HepG2 (cell line): Measurements from ENCODE around the gene GOLGA6C. TPM values are rescaled to one million over a fixed set of nuclear protein-coding genes. Genes with fewer than 3 reads are reported as not detected.
"Not testable (repeated sequence)": the region's sequence is repeated elsewhere in the genome, so short reads cannot be mapped to it uniquely, and the experiment has no call there.

Source experiments
- ATAC-seq: fragments of 200-7000 bp; cut with Tn5 transposase; 3 replicates; pipeline ENCODE4 v1.9.1; 2020; ENCODE audit warnings: mild to moderate bottlenecking, moderate library complexity
- BruUV-seq: library from RNA; stranded (reverse); fragments of 400-500 nt; replicated peaks from 2 replicates; lab custom pipeline; 2021; lab: Mats Ljungman, UMichigan
- CTCF ChIA-PET: fragments of 300-600 bp; formaldehyde crosslinking; extraction: SDS; loops from one replicate; lab custom pipeline; 2021; ENCODE audit warnings: low total read pairs, inconsistent platforms, low intra/inter-chr PET ratio; lab: Yijun Ruan, JAX
- POLR2A ChIA-PET: fragments of 350-600 bp; sonication (Branson Sonifier 250); formaldehyde crosslinking; loops from one replicate; lab custom pipeline; 2020; ENCODE audit warnings: antibody characterized with exemption, inconsistent platforms; lab: Yijun Ruan, JAX
- DNase-seq: peaks from one replicate; pipeline ENCODE4 v3.0.0-alpha.2; 2015; ENCODE audit warnings: low spot score
- FAIRE-seq: peaks from 3 replicates; lab custom pipeline; 2011; peaks lifted over from hg19 to GRCh38; lab: Jason Lieb, UNC
- H2AFZ ChIP-seq: one replicate; pipeline ENCODE4 v1.6.1; 2011; ENCODE audit warnings: low read length, inconsistent platforms
- H3K27ac ChIP-seq: fragments of 300-600 bp; 3 replicates; pipeline ENCODE4 v1.8.0; 2011; ENCODE audit warnings: mixed run types, mild to moderate bottlenecking, mixed read lengths, low read length, inconsistent platforms; ENCODE audit not compliant: insufficient read depth; ENCODE audit errors: extremely low read length
- H3K27me3 ChIP-seq, 2 experiments: fragments of 200-600 bp in 1 of 2; 2 replicates in 1 of 2; 3 replicates in 1 of 2; pipeline versions ENCODE4 v1.6.0 to v1.8.0; 2011; ENCODE audit warnings: low read length in 2 of 2, mild to moderate bottlenecking in 2 of 2, moderate library complexity in 2 of 2, inconsistent platforms in 1 of 2; ENCODE audit not compliant: insufficient read depth in 2 of 2, control insufficient read depth in 1 of 2
- H3K36me3 ChIP-seq, 2 experiments: fragments of 200-600 bp in 1 of 2; replicated peaks in 1 of 2; 2 replicates in 1 of 2; 3 replicates in 1 of 2; pipeline versions ENCODE4 v1.5.1 to v1.8.0; 2011; ENCODE audit warnings: low read length in 2 of 2, inconsistent platforms in 1 of 2; ENCODE audit not compliant: insufficient read depth in 2 of 2, control insufficient read depth in 1 of 2
- H3K4me1 ChIP-seq: 2 replicates; pipeline ENCODE4 v1.5.1; 2012; ENCODE audit warnings: low read length, inconsistent platforms; ENCODE audit not compliant: insufficient read depth
- H3K4me2 ChIP-seq: 2 replicates; pipeline ENCODE4 v1.6.0; 2011; ENCODE audit warnings: low read depth, low read length, inconsistent platforms
- H3K4me3 ChIP-seq, 3 experiments: fragments of 200-600 bp in 1 of 3; sonication (generic), shearing (Covaris generic) in 1 of 3; replicated peaks in 1 of 3; 2 replicates each; pipeline ENCODE4 v1.5.1; 2011 to 2016; ENCODE audit warnings: low read length in 3 of 3, inconsistent platforms in 2 of 3, low read depth in 2 of 3, mild to moderate bottlenecking in 2 of 3, control low read depth in 1 of 3, mixed read lengths in 1 of 3; ENCODE audit not compliant: insufficient read depth in 1 of 3
- H3K79me2 ChIP-seq: one replicate; pipeline ENCODE4 v1.6.1; 2011; ENCODE audit warnings: low read length, inconsistent platforms; ENCODE audit not compliant: insufficient read depth
- H3K9ac ChIP-seq: 2 replicates; pipeline ENCODE4 v1.6.0; 2011; ENCODE audit warnings: mild to moderate bottlenecking, low read depth, low read length, inconsistent platforms; ENCODE audit not compliant: insufficient read depth
- H3K9me3 ChIP-seq: 2 replicates; pipeline ENCODE4 v1.5.1; 2012; ENCODE audit warnings: mild to moderate bottlenecking, low read length
- H4K20me1 ChIP-seq: 2 replicates; pipeline ENCODE4 v1.6.0; 2011; ENCODE audit warnings: inconsistent platforms, mild to moderate bottlenecking, low read length, moderate library complexity; ENCODE audit not compliant: insufficient read depth
- BCL6 ChIP-seq: IDR thresholded peaks from 2 replicates; pipeline ENCODE4 v1.6.1; 2016; ENCODE audit warnings: missing genetic modification reagents, missing compliant biosample characterization
- CTCF ChIP-seq: sonication (generic); formaldehyde crosslinking; IDR thresholded peaks from 2 replicates; pipeline ENCODE4 v1.5.0; 2020; ENCODE audit warnings: mild to moderate bottlenecking, missing genetic modification reagents, moderate library complexity
- DRAP1 ChIP-seq: IDR thresholded peaks from 2 replicates; pipeline ENCODE4 v1.6.1; 2016; ENCODE audit warnings: missing genetic modification reagents, missing compliant biosample characterization
- ERF ChIP-seq: IDR thresholded peaks from 2 replicates; pipeline ENCODE4 v1.6.1; 2018; ENCODE audit warnings: missing biosample characterization, missing genetic modification reagents
- FOSL2 ChIP-seq: sonication (generic); formaldehyde crosslinking; IDR thresholded peaks from 2 replicates; pipeline ENCODE4 v1.4.0; 2020; ENCODE audit warnings: missing genetic modification reagents
- FOXA1 ChIP-seq, 2 experiments: fragments of 450-650 bp in 1 of 2; sonication (generic) in 1 of 2; formaldehyde crosslinking in 1 of 2; IDR thresholded peaks; 2 replicates each; pipeline versions ENCODE4 v1.4.0 to v1.6.1; 2016 to 2020; ENCODE audit warnings: missing genetic modification reagents in 1 of 2
- FOXK1 ChIP-seq: sonication (generic); formaldehyde crosslinking; IDR thresholded peaks from 2 replicates; pipeline ENCODE4 v1.4.0; 2020; ENCODE audit warnings: low read depth, missing genetic modification reagents, borderline replicate concordance
- FOXO1 ChIP-seq: sonication (generic); formaldehyde crosslinking; IDR thresholded peaks from 2 replicates; pipeline ENCODE4 v1.4.0; 2020; ENCODE audit warnings: missing genetic modification reagents
- HOMEZ ChIP-seq: IDR thresholded peaks from 2 replicates; pipeline ENCODE4 v1.6.1; 2016; ENCODE audit warnings: low read depth
- IRF2 ChIP-seq: IDR thresholded peaks from 2 replicates; pipeline ENCODE4 v1.6.1; 2018; ENCODE audit warnings: missing genetic modification reagents, missing compliant biosample characterization
- KDM2A ChIP-seq: sonication (generic); formaldehyde crosslinking; IDR thresholded peaks from 2 replicates; pipeline ENCODE4 v1.4.0; 2020; ENCODE audit warnings: low read depth, missing genetic modification reagents, borderline replicate concordance
- MIER3 ChIP-seq: IDR thresholded peaks from 2 replicates; pipeline ENCODE4 v1.6.1; 2016; ENCODE audit warnings: missing compliant biosample characterization, borderline replicate concordance
- MIXL1 ChIP-seq: IDR thresholded peaks from 2 replicates; pipeline ENCODE4 v1.6.1; 2016
- NR2F6 ChIP-seq, 2 experiments: IDR thresholded peaks; 2 replicates each; pipeline ENCODE4 v1.6.1; 2016; ENCODE audit warnings: antibody characterized with exemption in 1 of 2, mild to moderate bottlenecking in 1 of 2
- RAD21 ChIP-seq: fragments of 450-650 bp; formaldehyde crosslinking; IDR thresholded peaks from 2 replicates; pipeline ENCODE4 v1.5.0; 2020; ENCODE audit warnings: mild to moderate bottlenecking
- RXRA ChIP-seq: sonication (generic); formaldehyde crosslinking; IDR thresholded peaks from 2 replicates; pipeline ENCODE4 v1.5.1; 2020; ENCODE audit warnings: missing genetic modification reagents
- SMC3 ChIP-seq: IDR thresholded peaks from 2 replicates; pipeline ENCODE4 v1.6.1; 2011; ENCODE audit warnings: low read length, improper control_type of control experiment
- TBX3 ChIP-seq: fragments of 450-650 bp; IDR thresholded peaks from 2 replicates; pipeline ENCODE4 v1.6.1; 2017; ENCODE audit warnings: antibody characterized with exemption, mild to moderate bottlenecking, inconsistent platforms, borderline replicate concordance
- TSC22D2 ChIP-seq: sonication (generic); formaldehyde crosslinking; IDR thresholded peaks from 2 replicates; pipeline ENCODE4 v1.5.1; 2020; ENCODE audit warnings: missing genetic modification reagents, mild to moderate bottlenecking, borderline replicate concordance
- ZNF124 ChIP-seq: sonication (generic); formaldehyde crosslinking; IDR thresholded peaks from 2 replicates; pipeline ENCODE4 v1.4.0; 2020; ENCODE audit warnings: missing genetic modification reagents
- ZNF335 ChIP-seq: sonication (generic); formaldehyde crosslinking; IDR thresholded peaks from 2 replicates; pipeline ENCODE4 v1.4.0; 2020; ENCODE audit warnings: missing genetic modification reagents
- ZNF619 ChIP-seq: sonication (generic); formaldehyde crosslinking; IDR thresholded peaks from 2 replicates; pipeline ENCODE4 v1.4.0; 2020; ENCODE audit warnings: mild to moderate bottlenecking, missing genetic modification reagents
- ZNF644 ChIP-seq: IDR thresholded peaks from 2 replicates; pipeline ENCODE4 v1.6.1; 2016; ENCODE audit warnings: low read depth
- WGBS: methylation state at CpG from one replicate; pipeline ENCODE4 v1.1.6; 2017; ENCODE audit warnings: low lambda C conversion rate; 5-methylcytosine and 5-hydroxymethylcytosine counted together
- in situ Hi-C: cut with HindIII; loops from 2 replicates; pipeline ENCODE4 v1.10.0; 2017; ENCODE audit warnings: low pct_unique_long_range_greater_than_20kb; ENCODE audit not compliant: extremely low pct_ligation_motif_present
- intact Hi-C: fragments of 100-400 bp; cut with micrococcal nuclease; formaldehyde crosslinking; loops from one replicate; pipeline ENCODE4 v1.10.0; 2022; ENCODE audit not compliant: unreplicated experiment
- polyA plus RNA-seq, 8 experiments: library from polyadenylated mRNA; depleted of rRNA in 3 of 8; stranded (reverse) in 7 of 8; unstranded in 1 of 8; fragments of >200 nt; fragmentation: Illumina TruSeq in 4 of 8; extraction: Trizol in 4 of 8; gene quantifications; 2 replicates each; pipeline versions ENCODE4 v1.2.1 to v1.2.3, GENCODE V29; 2011 to 2016; ENCODE audit warnings: low read depth in 4 of 8, missing spikeins in 1 of 8, mixed read lengths in 1 of 8; ENCODE audit not compliant: insufficient read depth in 1 of 8
- total RNA-seq, 5 experiments: library from RNA; depleted of rRNA; stranded (reverse); fragments of >200 nt; fragmentation: Illumina TruSeq; extraction: Trizol; gene quantifications; 2 replicates each; pipeline ENCODE4 v1.2.3, GENCODE V29; 2016; ENCODE audit warnings: low read depth in 1 of 5

The GOLGA6C gene
- total and polyA plus RNA-seq, 2 of the 13 experiments (the other 11 are each of a cell fraction or from before 2014, with no cell fraction given): not detected

GRCh38 chr15:75274509-75275107 lies 16.5 kb downstream of the GOLGA6C start:
- H3K9ac ChIP-seq; POLR2A ChIA-PET; H4K20me1 ChIP-seq; H3K9me3 ChIP-seq; H3K36me3 ChIP-seq; CTCF ChIA-PET; H2AFZ ChIP-seq; in situ Hi-C loops; H3K4me3 ChIP-seq; BruUV-seq; H3K27ac ChIP-seq; H3K27me3 ChIP-seq; H3K4me2 ChIP-seq; intact Hi-C loops; H3K4me1 ChIP-seq; H3K79me2 ChIP-seq; TF ChIP-seq FOXA1, NR2F6 (IDR thresholded peaks at IDR 0.05): not testable (repeated sequence)
- FAIRE-seq (peak; percentile 82), ATAC-seq (peak; percentile 100), DNase-seq (peak; percentile 35)
- 22% methylated on average over 5 of the region's 5 CpGs for WGBS
- peak; percentile 46; the same call in 1 of the 2 replicates for TF ChIP-seq FOXK1 (CRISPR knock-in tag)
- peak; percentile 30; the same call in 1 of the 2 replicates for TF ChIP-seq KDM2A (CRISPR knock-in tag)
- 0 out of 2 replicates have a peak, but pooled peaks have one; percentile 37 for TF ChIP-seq BCL6 (CRISPR knock-in tag)
- TF ChIP-seq TBX3: 0 out of 2 replicates have a peak, but pooled peaks have one; percentile 6
- TF ChIP-seq RAD21 (CRISPR knock-in tag): 0 out of 2 replicates have a peak, but pooled peaks have one; percentile 32
- 0 out of 2 replicates have a peak, but pooled peaks have one; percentile 65 for TF ChIP-seq ZNF124 (CRISPR knock-in tag)
- 0 out of 2 replicates have a peak, but pooled peaks have one; percentile 34 for TF ChIP-seq FOXO1
- TF ChIP-seq ZNF619 (CRISPR knock-in tag): peak; percentile 94
- 0 out of 2 replicates have a peak, but pooled peaks have one; percentile 37 for TF ChIP-seq IRF2 (CRISPR knock-in tag)
- 0 out of 2 replicates have a peak, but pooled peaks have one; percentile 1 for TF ChIP-seq SMC3
- TF ChIP-seq MIER3 (CRISPR knock-in tag): 0 out of 2 replicates have a peak, but pooled peaks have one; percentile 31
- 0 out of 2 replicates have a peak, but pooled peaks have one; percentile 42 for TF ChIP-seq HOMEZ
- 0 out of 2 replicates have a peak, but pooled peaks have one; percentile 30 for TF ChIP-seq FOSL2 (CRISPR knock-in tag)
- TF ChIP-seq ERF (CRISPR knock-in tag): peak; percentile 50; the same call in 1 of the 2 replicates
- TF ChIP-seq FOXA1 (CRISPR knock-in tag; IDR thresholded peaks at IDR 0.05): peak; percentile 50
- peak; percentile 55; the same call in 1 of the 2 replicates for TF ChIP-seq RXRA (CRISPR knock-in tag)
- TF ChIP-seq TSC22D2: 0 out of 2 replicates have a peak, but pooled peaks have one; percentile 42
- TF ChIP-seq CTCF (CRISPR knock-in tag): peak; percentile 56
- TF ChIP-seq DRAP1: 0 out of 2 replicates have a peak, but pooled peaks have one; percentile 17
- 0 out of 2 replicates have a peak, but pooled peaks have one; percentile 35 for TF ChIP-seq ZNF335 (CRISPR knock-in tag)
- TF ChIP-seq MIXL1 (CRISPR knock-in tag): 0 out of 2 replicates have a peak, but pooled peaks have one; percentile 16
- peak; percentile 59; the same call in 1 of the 2 replicates for TF ChIP-seq NR2F6 (CRISPR knock-in tag; IDR thresholded peaks at IDR 0.05)
- 0 out of 2 replicates have a peak, but pooled peaks have one; percentile 45 for TF ChIP-seq ZNF644 (CRISPR knock-in tag)
